Measurements from ENCODE around the gene CDC45. TPM values are rescaled to one million over a fixed set of nuclear protein-coding genes. Genes with fewer than 3 reads are reported as not detected.
A peak's percentile ranks its signal among the peaks of the same experiment; 100 is the strongest.

The CDC45 gene
- polyA plus RNA-seq, 3 donors, result 17.9 to 25.3 (median 21.0) TPM

GRCh38 chr22:19566279-19567156 lies 86.8 kb downstream of the CDC45 start:
- DNase-seq (ENCODE audit: extremely low read depth in 1 of 11, low read depth in 9 of 11, low spot score in 4 of 11), result peak in 1 of 11 donors; percentile 8

- DNase-seq (ENCODE audit: extremely low read depth in 1 of 11, low read depth in 9 of 11, low spot score in 4 of 11), result no peak
These were observed 87.7 kb downstream of the CDC45 start for GRCh38 chr22:19567157-19568009.

DNA sequence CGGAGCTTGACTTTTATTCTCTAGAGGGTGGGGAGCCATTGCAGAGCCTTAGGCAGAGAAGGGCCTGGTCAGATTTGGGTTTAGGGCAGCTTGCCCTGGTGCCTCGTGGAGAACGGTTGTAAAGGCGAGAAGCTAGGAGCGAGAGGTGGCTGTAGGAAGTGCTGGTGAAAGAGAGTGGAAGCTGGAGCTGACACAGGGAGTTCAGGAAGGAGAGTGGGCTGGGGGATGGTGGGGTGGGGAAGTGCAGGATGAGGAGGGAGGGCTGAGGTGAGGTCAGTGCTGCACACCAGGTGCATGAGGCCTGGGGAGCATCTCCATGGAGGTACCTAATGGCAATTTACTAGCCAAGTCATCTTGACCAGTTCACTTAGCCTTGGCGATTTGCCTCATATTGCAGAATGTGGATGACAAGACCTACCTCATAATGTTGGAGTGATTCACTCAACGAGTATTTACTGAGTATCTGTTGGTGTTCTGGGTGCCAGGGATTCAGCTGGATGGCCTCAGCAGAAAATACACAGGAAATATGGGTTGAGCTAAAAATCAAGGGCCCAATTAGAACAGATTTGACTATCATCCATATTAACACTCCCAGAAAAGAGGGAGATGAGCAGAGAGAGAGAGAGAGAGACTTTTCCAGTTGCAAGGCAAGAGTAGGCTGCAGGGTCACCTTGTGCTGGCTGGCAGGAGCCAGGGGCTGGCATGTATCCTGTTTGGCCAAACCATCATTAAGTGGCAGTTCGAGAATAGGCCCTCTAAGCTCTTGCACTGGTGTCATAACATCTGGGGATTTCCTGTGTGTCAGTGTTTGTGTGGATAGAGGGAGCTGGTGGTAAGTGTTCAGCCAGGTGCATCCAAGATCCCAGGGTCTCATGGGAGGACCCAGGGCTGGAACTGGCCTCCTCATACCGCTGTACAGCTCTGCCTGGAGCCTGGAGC lies 88.9 kb downstream of the CDC45 start:
- no peak for DNase-seq (ENCODE audit: extremely low read depth in 1 of 11, low read depth in 9 of 11, low spot score in 4 of 11)

- no peak for DNase-seq (ENCODE audit: extremely low read depth in 1 of 11, low read depth in 9 of 11, low spot score in 4 of 11)
These were observed 89.5 kb downstream of the CDC45 start for GRCh38 chr22:19569276-19569640.

GRCh38 chr22:19569976-19570375 lies 90.3 kb downstream of the CDC45 start:
- DNase-seq (ENCODE audit: extremely low read depth in 1 of 11, low read depth in 9 of 11, low spot score in 4 of 11), result no peak

Other genes starting within 250 kb of the CDC45 start
- gene CLTCL1, start 188.2 kb upstream of the CDC45 start, polyA plus RNA-seq (ENCODE audit: insufficient read length in 3 of 3), result 1 to 10 TPM; 4.9 to 6.1 (median 5.0) TPM
- 10 to 100 TPM; 29.9 to 37.5 (median 33.3) TPM for gene HIRA, start 48.2 kb upstream of the CDC45 start, polyA plus RNA-seq (ENCODE audit: insufficient read length in 3 of 3)
- 10 to 100 TPM; 42.8 to 48.0 (median 44.1) TPM for gene MRPL40, start 47.4 kb upstream of the CDC45 start, polyA plus RNA-seq (ENCODE audit: insufficient read length in 3 of 3)
- 10 to 100 TPM; 39.8 to 45.9 (median 41.2) TPM for gene C22orf39, start 32.2 kb upstream of the CDC45 start, polyA plus RNA-seq (ENCODE audit: insufficient read length in 3 of 3)
- 10 to 100 TPM; 62.1 to 65.5 (median 62.9) TPM for gene UFD1, start 727 bp upstream of the CDC45 start, polyA plus RNA-seq (ENCODE audit: insufficient read length in 3 of 3)
- 10 to 100 TPM; 16.3 to 40.9 (median 40.7) TPM for gene CLDN5, start 44.5 kb downstream of the CDC45 start, polyA plus RNA-seq (ENCODE audit: insufficient read length in 3 of 3)
- gene SEPTIN5, start 234.6 kb downstream of the CDC45 start, polyA plus RNA-seq (ENCODE audit: insufficient read length in 3 of 3), result 10 to 100 TPM; 37.4 to 38.4 (median 37.7) TPM
- gene GP1BB, start 243.6 kb downstream of the CDC45 start, polyA plus RNA-seq (ENCODE audit: insufficient read length in 3 of 3), result 1 to 10 TPM; 2.8 to 7.0 (median 4.5) TPM

Measured in renal cortex interstitium (tissue), 11 donors.